Muscle of leg (tissue), 11 donors: ENCODE measurements around the gene RREB1. TPM values are rescaled to one million over a fixed set of nuclear protein-coding genes. Genes with fewer than 3 reads are reported as not detected.
"Not testable (repeated sequence)": the region's sequence is repeated elsewhere in the genome, so short reads cannot be mapped to it uniquely, and the experiment has no call there.

ENCODE experiments used
- DNase-seq: peaks from one replicate; pipeline ENCODE4 v3.0.0; 2013
- H3K27ac ChIP-seq: one replicate; pipeline ENCODE4 v1.5.1; 2013; ENCODE audit warnings: mild to moderate bottlenecking, low read length, control low read depth
- H3K27me3 ChIP-seq: one replicate; pipeline ENCODE4 v1.6.1; 2013; ENCODE audit warnings: low read length; ENCODE audit not compliant: control insufficient read depth, insufficient read depth
- H3K36me3 ChIP-seq: one replicate; pipeline ENCODE4 v1.6.1; 2013; ENCODE audit warnings: low read length; ENCODE audit not compliant: control insufficient read depth, insufficient read depth
- H3K4me1 ChIP-seq: one replicate; pipeline ENCODE4 v1.6.1; 2013; ENCODE audit warnings: low read length; ENCODE audit not compliant: control insufficient read depth, insufficient read depth
- H3K4me3 ChIP-seq: one replicate; pipeline ENCODE4 v1.5.1; 2013; ENCODE audit warnings: low read length, control low read depth
- H3K9me3 ChIP-seq: replicated peaks from 2 replicates; pipeline ENCODE4 v1.6.1; 2013; ENCODE audit warnings: low read depth, low read length; ENCODE audit not compliant: control insufficient read depth
- WGBS: methylation state at CpG from one replicate; pipeline ENCODE4 v1.1.5; 2013; ENCODE audit warnings: missing lambda C conversion rate; ENCODE audit not compliant: insufficient coverage; 5-methylcytosine and 5-hydroxymethylcytosine counted together
- polyA plus RNA-seq, 8 donors: library from polyadenylated mRNA; unstranded; fragments of 120-200 nt; gene quantifications; one replicate each; pipeline versions ENCODE4 v1.2.1 to v1.2.3, GENCODE V29; 2013; ENCODE audit warnings: inconsistent platforms in 1 of 8, low replicate concordance in 1 of 8; ENCODE audit not compliant: insufficient read length in 8 of 8, insufficient read depth in 1 of 8
- total RNA-seq: library from RNA; stranded (reverse); fragments of 120-200 nt; gene quantifications from one replicate; pipeline ENCODE4 v1.2.4, GENCODE V29; 2013

RREB1 gene
- total and polyA plus RNA-seq, 9 donors = 12.2 to 21.4 (median 19.0) TPM

DNA sequence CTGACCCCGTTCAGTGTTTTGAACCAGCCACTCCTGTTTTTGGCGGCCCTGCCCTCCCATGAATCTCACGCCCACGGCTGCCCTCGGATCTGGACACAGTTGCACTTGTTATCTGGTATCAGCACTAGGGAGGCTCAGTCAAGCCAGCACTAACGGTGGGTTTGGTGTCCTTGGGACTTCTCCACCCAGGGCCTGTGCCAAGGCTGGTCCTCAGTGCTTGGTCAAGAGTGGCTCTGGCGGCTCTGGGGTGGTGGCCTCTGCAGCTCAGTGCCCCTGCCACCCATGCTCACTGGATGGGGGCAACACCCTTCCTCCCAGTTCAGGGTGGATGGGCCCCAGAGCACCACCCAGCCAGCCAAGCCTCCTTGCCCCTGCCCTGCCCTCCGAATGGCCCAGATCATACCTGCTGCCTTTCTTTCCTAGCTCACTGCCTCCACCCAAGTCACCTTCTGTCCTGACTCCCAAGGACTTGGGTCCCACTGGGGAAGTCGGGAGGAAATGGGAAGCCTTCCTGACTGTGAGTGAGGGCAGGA is 150.5 kb downstream of the RREB1 start:
- H3K9me3 ChIP-seq = peaks cover 12% of the 10 kb centered on the region
- H3K4me3 ChIP-seq = no peak overlapping the region
- 85% methylated on average over 7 of the region's 9 CpGs for WGBS
- no peak for DNase-seq
- no peaks in the 10 kb centered on the region for H3K36me3 ChIP-seq
- H3K27me3 ChIP-seq = no peaks in the 10 kb centered on the region
- no peak overlapping the region for H3K27ac ChIP-seq
- peaks cover 34% of the 10 kb centered on the region for H3K4me1 ChIP-seq

DNA sequence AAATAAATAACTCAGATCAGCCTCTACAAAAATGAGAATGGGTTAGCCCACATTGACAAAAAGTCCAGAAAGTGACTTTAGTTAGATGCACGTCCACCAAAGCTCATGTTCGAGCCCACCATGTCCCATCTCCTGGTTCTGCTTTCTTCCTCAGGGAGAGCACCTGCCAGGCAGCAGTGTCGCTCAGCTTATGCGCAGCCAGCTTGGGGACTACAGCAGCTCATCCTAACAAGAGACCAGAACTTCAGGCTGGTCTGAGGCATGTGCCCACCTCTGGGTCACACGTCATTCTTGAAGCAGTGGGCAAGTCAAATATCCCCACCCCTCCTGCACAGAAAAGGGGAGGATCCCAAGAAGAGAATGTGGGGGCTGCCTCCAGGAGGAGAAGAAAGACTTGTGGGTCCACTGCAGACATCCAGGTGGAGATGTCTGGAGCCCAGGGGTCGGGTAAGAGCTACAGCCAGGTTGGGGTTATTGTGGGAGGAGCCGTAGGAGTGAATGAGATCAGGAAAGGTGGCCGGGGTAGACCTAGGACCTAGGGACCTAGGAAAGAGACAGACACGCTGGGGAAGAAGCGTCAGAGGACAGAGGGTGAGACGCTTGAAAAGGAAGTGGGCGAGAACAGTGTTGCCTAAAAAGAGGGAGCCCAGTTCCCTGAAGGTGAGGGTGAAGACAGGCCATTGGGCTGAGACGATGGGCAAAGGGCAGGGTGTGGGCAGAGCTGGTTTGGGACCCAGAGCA is 152.7 kb downstream of the RREB1 start:
- Histone ChIP-seq H3K9me3 (peaks cover 12% of the 10 kb centered on the region), H3K36me3 (no peaks in the 10 kb centered on the region), H3K27ac (peak overlapping the region; percentile 86), H3K4me3 (peak overlapping the region; percentile 67), H3K4me1 (peaks cover 16% of the 10 kb centered on the region), H3K27me3 (no peaks in the 10 kb centered on the region)
- no peak for DNase-seq
- WGBS = 54% methylated on average over 12 of the region's 13 CpGs

DNA sequence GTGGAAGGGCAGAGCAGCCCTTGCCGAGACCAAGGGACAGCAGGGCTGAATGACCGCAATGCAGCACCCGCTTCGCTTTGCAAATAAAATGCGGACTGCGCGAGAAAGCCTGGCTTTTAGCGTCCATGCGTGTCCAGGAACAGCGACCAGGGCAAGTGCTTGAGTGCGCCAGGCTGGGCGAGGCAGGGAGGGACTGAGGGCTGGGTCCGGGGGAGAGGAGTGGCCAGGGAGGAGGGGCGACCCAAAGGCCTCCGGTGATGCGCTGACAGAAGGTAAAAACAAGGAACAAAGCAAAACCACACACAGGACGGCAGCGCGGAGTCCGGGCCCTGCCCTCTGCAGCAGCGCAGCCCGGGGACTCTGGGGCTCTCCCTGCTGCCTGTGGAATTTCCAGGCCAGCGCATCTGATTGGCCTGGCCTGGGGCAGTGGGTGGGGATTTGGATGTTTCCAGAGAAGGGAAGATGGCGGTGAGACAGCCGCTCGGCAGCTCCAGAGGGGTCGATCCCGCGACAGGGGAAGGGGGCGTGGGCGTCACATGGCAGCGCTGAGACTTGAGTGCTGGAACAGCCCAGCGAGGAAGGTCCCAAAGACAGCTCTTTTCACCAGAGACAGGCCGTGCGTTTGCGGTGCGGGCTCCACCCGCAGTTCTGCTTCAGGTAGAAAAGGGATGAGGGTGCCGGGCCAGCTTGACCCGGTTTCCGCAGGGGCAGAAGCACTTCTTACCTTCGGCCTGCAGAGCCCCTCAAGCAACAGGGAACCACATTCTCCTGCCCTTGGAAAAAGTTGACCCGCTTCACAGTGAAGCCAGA is 153.5 kb downstream of the RREB1 start:
- under 1% methylated on average over 34 of the region's 43 CpGs for WGBS

DNA sequence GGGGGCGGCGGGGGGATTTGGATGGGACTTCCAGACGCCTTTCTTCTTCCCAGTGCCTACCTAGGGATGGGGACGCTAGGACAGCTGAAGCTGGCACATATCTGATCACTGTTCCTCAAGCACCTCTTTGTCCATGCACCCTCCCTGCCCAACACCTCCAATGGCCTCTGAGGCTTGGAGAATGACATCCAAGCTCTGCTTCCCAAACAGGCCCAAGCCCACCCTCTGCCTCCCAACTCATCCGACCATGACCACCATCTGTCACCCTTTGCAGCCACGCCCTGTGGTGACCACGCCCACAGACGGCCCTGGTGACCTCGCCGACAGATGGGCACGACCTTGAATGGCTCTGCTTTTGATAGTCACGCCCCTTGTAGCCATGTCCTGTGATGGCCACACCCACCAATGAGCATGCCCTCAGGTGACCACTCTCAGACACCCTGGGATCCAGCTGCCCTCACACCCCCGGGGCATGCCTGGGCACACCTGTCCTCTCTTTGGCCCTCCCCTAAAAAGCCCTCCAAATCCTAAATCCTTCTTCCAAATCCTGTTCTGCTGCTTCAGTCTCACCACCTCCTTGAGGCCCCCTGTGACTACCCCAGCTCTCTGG is 154.2 kb downstream of the RREB1 start:
- no peaks in the 10 kb centered on the region for H3K27me3 ChIP-seq
- DNase-seq = peak; percentile 50
- 42% methylated on average over 11 of the region's 13 CpGs for WGBS

More for the DNA sequence above, 153.5 kb downstream of the RREB1 start:
- peaks cover 16% of the 10 kb centered on the region for H3K4me1 ChIP-seq
- DNase-seq = peak; percentile 95
- no peaks in the 10 kb centered on the region for H3K27me3 ChIP-seq
- H3K27ac ChIP-seq = peak overlapping the region; percentile 86
- H3K4me3 ChIP-seq = peak overlapping the region; percentile 67
- peaks cover 10% of the 10 kb centered on the region for H3K9me3 ChIP-seq
- no peaks in the 10 kb centered on the region for H3K36me3 ChIP-seq

DNA sequence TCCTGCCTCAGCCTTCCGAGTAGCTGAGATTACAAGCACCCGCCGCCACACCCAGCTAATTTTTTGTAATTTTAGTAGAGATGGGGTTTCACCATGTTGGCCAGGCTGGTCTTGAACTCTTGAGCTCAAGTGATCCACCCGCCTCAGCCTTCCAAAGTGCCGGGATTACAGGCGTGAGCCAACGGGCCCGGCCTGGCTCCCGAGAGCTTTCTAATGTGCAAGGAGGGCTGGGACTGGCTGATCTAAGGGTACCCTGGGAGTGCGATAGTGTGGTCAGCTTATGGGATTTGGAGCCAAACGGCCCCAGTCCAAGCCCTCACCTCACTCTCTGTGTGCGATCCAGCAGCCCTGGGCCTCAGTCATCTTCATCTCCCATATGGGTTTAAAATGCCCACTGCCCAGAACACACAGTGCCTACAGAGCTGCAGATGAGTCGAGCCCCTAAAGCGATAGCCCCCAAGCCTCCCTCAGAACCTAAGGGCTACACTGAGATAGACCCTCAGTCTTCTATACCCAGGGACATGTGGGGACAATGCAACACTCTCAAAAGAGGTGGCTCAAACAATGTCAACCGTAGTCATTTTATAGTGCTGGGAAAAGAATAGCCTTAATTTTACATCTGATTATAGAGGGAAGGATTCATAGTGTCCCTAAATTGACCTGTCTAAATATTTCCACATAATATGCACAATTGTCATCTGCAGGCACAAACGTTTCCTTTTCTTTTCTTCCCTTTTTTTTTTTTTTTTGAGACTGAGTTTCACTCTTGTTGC is 155.2 kb downstream of the RREB1 start:
- H3K27ac ChIP-seq = no peak overlapping the region
- H3K9me3 ChIP-seq = peaks cover 5% of the 10 kb centered on the region
- H3K36me3 ChIP-seq = no peaks in the 10 kb centered on the region
- no peak overlapping the region for H3K4me3 ChIP-seq
- WGBS = 70% methylated on average over 6 of the region's 16 CpGs
- no peak for DNase-seq
- H3K27me3 ChIP-seq = no peaks in the 10 kb centered on the region
- peaks cover 20% of the 10 kb centered on the region for H3K4me1 ChIP-seq

More for the DNA sequence above, 154.2 kb downstream of the RREB1 start:
- Histone ChIP-seq H3K9me3 (peaks cover 5% of the 10 kb centered on the region), H3K27ac (peak overlapping the region; percentile 86), H3K36me3 (no peaks in the 10 kb centered on the region), H3K4me3 (peak overlapping the region; percentile 67), H3K4me1 (peaks cover 16% of the 10 kb centered on the region)

DNA sequence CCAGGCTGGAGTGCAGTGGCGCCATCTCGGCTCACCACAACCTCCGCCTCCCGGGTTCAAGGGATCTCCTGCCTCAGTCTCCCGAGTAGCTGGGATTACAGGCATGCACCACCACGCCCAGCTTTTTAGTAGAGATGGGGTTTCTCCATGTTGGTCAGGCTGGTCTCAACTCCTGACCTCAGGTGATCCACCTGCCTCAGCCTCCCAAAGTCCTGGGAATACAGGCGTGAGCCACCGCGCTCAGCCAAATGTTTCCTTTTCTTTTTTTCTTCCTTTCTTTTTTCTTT is 155.7 kb downstream of the RREB1 start:
- not testable (repeated sequence) for H3K27me3 ChIP-seq, H3K36me3 ChIP-seq, H3K9me3 ChIP-seq, DNase-seq, H3K4me3 ChIP-seq, H3K27ac ChIP-seq
- peaks cover 25% of the 10 kb centered on the region for H3K4me1 ChIP-seq
- WGBS = 83% methylated on average over 1 of the region's 9 CpGs

DNA sequence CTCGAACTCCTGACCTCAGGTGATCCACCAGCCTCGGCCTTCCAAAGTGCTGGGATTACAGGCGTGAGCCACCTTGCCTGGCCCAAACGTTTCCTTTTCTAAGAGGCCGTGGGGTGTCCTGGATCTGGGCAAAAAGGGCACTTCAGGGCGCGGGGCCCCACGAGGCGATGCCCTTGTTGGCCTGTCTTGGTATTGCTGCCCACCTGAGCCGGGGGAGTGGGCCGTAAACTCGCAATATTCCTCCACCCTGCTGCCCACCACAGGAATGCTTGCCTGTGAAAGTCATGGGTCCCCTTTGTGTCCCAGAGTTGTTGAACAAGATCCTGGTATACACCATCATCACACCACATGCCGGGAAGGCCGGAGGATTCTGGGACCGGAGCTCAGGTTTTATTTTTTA is 156.3 kb downstream of the RREB1 start:
- Histone ChIP-seq H3K9me3 (peaks cover 5% of the 10 kb centered on the region), H3K27ac (no peak overlapping the region), H3K36me3 (no peaks in the 10 kb centered on the region), H3K27me3 (no peaks in the 10 kb centered on the region), H3K4me3 (no peak overlapping the region), H3K4me1 (peaks cover 30% of the 10 kb centered on the region)
- no peak for DNase-seq
- WGBS = 84% methylated on average over 10 of the region's 15 CpGs

DNA sequence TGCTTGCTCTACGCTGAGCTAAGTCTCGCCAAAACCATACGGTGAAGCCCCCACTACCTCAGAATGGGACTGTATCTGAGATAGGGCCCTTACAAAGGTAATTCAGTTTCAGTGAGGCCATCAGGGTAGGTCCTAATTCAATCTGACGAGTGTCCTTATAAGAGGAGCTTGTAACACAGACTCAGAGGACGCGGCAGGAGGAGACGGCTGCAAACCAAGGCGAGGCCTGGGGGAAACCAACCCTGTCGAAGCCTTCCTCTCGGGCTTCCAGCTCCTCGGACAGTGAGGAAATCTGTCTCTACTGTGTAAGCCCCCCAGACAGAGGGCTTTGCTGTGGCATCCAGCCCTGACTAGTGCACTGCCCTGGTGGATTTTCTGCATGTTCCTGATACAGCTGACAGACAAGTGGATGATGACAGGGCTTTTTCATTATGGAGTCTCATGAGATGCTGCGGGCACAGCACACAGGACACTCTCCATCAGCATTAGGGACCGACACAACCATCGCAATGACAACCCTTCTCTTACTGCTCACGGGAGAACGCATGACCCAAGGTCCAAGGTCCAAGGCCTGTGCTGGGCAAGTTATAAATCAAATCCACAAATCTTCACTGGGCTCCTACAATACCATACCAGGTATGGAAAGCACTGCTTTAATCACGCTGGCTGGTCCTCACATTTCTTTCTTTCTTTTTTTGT is 157.1 kb downstream of the RREB1 start:
- Histone ChIP-seq H3K36me3 (no peaks in the 10 kb centered on the region), H3K4me1 (peaks cover 34% of the 10 kb centered on the region), H3K9me3 (peaks cover 5% of the 10 kb centered on the region), H3K4me3 (no peak overlapping the region), H3K27ac (no peak overlapping the region), H3K27me3 (no peaks in the 10 kb centered on the region)
- WGBS = 94% methylated on average over 14 of the region's 17 CpGs
- DNase-seq = no peak

DNA sequence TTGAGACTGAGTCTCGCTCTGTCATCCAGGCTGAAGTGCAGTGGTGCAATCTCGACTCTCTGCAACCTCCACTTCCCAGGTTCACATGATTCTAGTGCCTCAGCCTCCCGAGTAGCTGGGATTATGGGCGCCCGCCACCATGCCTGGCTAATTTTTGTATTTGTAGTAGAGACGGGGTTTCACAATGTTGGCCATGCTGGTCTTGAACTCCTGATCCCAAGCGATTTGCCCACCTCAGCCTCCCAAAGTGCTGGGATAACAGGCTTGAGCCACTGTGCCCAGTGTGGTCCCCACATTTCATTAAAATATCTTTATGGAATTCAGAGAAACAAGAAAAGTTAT is 157.6 kb downstream of the RREB1 start:
- H3K4me1 ChIP-seq = peaks cover 33% of the 10 kb centered on the region
- WGBS = 100% methylated on average over 1 of the region's 7 CpGs

More for the DNA sequence above, 157.6 kb downstream of the RREB1 start:
- not testable (repeated sequence) for H3K36me3 ChIP-seq, H3K9me3 ChIP-seq, H3K27ac ChIP-seq, DNase-seq, H3K4me3 ChIP-seq, H3K27me3 ChIP-seq
